ENCODE measurements around the gene CDK11B.
A peak's percentile ranks its signal among the peaks of the same experiment; 100 is the strongest.
"Not testable (repeated sequence)": the region's sequence is repeated elsewhere in the genome, so short reads cannot be mapped to it uniquely, and the experiment has no call there.

The CDK11B gene

DNA sequence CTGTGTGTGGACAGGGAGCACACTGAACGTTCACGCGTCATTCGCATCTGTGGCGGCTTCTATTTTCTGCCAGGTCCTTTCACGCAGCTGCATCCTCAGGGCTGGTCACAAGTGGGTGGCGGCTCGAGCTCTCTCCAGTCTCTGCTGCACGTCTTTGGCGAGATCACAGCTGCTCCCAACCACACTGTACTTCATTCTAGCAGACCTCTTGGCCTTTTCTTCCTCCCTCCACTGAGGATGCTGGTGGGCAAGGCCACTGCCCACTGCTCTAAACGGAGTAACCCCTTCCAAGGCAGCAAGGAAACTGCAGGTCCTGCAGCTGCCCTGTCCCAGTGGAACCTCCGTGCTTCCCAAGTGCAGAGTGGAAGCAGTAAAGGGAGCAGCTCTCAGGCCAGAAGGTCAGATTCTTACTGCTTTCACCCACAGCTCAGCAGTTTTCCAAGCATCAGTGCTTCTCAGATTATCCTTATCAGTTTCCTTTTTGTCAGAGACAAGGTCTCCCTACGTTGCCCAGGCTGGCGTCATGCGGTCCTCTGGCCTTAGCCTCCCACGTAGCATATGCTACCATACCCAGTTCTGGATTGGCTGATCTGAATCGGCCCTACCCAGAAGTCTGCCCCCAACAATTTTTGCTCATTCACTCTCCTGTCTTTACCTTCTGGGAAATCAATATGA, 11.1 kb downstream of the CDK11B start:
- not testable (repeated sequence) for DNase-seq

DNA sequence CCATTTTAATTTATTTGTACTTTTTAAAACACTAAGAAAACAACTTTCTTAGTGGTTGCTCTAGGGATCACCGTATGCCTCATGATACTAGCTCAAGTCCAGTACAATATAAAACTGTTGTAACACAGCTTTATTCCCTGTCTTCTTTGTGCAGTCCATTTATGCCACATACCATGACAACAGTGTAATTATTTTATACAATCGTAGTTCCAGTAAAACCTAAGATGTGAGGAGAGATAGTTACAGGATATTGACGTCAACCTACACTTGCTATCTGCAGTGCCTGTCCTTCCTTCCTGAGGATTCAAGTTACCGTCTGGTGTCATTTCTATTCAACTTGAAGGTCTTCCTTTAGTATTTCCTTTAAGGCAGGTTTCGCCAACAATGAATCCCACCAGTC, 12.5 kb downstream of the CDK11B start:
- DNase-seq = not testable (repeated sequence)

- not testable (repeated sequence) for DNase-seq
Observed at GRCh38 chr1:1640711-1641461, 17.9 kb downstream of the CDK11B start.

GRCh38 chr1:1640081-1640480, 18.7 kb downstream of the CDK11B start:
- DNase-seq = not testable (repeated sequence)

- DNase-seq = not testable (repeated sequence)
Observed at GRCh38 chr1:1639368-1639767, 19.4 kb downstream of the CDK11B start.

- DNase-seq = not testable (repeated sequence)
Observed at GRCh38 chr1:1638528-1638927, 20.3 kb downstream of the CDK11B start.

DNA sequence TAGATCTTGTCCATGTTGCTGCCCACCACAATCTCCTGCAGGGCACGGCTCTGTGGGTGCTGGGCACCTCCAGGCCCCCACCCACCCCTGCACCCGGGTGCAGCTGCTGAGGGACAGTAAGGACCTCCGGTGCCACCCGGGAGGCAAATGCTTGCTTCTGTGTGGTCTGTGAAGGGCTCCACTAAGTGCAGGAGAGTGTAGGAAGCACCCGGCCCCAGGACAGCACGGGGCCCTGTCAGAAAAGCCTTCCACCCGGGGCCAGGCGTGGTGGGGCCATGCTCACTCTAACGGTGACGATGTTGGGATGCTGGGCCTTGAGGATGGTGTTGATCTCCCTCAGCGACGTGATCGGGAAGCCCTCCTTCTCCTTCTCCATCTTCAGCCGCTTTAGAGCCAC, 21.3 kb downstream of the CDK11B start:
- DNase-seq = not testable (repeated sequence)

DNA sequence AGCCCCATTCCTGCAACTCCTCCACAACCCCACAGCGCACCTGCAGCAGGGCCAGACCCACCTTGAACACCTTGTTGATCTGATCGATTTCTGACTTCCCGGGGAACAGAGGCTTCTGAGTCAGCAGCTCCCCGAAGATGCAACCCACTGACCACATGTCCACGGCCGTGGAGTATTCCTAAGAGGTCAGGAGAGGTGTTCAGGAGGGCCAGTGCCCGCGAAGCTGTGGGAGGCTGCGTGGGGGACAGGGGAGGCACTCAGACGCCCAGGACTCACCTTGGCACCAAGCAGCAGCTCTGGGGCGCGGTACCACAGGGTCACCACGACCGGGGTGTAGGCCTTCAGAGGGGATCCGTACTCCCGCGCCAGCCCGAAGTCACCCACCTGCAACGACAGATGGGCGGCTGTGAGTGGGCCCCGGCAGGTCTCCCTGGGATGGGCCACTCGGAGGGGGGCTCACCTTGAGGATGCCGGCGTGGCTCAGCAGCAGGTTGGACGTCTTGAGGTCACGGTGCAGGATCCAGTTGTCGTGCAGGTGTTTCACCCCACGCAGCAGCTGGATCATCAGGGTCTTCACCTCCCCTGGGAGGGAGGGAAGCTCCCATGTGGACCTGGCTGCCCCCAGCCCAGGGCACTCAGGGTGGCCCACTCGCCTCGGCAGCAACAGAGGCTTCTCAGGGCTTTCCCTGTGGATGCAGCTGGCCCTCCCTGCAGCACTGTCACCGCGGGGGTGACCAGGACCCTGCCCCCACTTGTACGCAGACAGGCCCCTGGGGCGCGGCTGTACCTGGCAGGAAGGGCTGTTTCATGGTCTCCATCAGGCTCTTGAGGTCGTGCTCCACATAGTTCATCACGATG, 22.0 kb downstream of the CDK11B start:
- not testable (repeated sequence) for DNase-seq

DNA sequence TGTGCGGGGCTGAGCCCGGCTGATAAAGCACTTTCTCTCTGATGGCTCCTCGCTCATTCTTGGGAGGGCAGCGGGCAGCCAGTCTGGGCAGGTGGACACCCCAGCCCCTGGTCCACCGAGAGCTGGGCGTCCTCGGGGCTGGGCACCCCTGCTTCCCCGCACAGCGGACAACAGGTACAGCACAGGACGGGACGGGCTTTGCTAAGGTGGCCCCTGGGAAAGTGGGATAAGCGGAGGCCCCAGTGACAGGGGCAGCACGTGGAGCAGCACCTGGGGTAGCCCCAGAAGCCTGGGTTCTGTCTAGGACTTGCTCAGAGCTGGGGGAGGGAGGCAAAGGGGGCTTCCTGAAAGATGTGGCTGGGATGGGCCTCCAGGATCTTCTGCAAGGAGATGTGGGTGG, 24.2 kb downstream of the CDK11B start:
- not testable (repeated sequence) for DNase-seq

- not testable (repeated sequence) for DNase-seq
Observed at GRCh38 chr1:1633409-1633808, 25.4 kb downstream of the CDK11B start.

- DNase-seq = no peak
Observed at GRCh38 chr1:1631782-1632420, 26.9 kb downstream of the CDK11B start, which contains the start of gene MMP23B. MMP23B (plus strand) TSS chr1:1632173; CDS start chr1:1632219, 46 bp downstream.

DNA sequence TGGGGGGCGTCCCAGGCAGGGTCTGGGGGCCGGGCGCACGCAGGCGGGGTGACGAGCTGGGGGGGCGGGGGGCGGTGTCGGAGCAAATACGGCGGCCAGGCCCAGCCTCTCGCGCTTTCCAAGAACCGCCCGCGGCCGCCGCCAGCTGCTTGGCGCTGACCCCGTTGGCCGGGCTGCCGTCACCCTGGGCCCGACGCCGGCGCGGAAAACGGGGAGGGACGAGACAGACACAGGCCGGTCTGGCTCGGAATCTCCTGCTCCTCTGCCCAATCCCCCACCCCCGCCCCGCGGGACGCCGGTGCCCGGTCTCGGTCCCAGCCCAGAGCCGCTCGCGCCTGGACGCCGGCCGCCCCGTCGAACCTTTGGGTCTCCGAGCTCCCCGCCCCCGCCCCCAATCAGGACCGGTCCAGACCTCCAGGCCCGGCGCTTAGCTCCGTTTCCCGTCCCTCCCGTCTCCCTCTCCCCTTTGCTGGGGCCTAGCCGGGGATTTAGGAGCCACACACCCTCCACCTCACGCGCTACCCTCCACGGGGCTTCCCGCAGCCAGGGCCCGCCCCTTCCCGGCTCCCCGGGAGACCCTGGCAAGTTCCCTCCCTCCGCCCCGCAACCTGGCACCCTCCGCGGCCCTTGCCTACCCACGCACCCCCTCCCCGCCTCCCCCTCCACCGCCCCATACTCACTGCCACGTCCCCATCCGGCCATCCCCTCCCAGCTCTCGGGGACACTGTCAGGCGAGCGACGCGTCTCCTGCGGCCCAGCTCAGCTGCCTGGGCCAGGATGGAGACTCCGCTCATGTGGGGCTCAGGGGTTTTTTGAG, 27.6 kb downstream of the CDK11B start:
- DNase-seq = peak; percentile 29

DNA sequence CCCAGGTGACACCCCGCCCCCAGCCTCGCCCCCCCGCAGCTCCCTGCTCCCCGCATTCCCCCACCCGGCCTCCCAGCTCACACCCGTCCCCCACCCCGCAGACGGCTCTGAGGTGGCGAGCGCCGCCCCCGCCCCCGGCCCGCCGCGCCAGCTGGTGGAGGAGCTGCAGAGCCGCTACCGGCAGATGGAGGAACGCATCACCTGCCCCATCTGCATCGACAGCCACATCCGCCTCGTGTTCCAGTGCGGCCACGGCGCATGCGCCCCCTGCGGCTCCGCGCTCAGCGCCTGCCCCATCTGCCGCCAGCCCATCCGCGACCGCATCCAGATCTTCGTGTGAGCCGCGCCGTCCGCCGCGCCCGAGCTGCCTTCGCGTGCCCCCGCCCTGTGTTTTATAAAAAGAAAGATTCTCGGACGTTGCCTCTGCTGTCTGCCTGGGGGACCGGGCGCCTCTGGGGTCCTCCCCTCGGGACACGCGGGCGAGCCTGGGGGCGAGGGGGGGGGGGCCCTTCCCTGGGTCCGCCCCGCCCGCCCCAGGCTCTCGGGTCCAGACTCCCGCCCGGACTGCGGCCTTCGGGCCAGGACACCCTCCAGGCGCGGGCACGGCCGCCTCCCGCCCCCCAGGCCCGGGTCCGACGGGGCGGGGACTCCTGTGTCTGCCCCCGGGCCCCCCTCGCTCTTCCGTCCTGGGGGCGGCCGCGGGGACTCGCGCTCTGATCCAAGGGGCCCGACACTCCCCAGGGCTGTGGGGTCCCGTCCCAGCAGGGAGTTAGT, 28.4 kb downstream of the CDK11B start:
- peak; percentile 84 for DNase-seq

GRCh38 chr1:1629430-1630190, 29.2 kb downstream of the CDK11B start:
- DNase-seq = peak; percentile 79

GRCh38 chr1:1628754-1629429, 29.9 kb downstream of the CDK11B start:
- peak; percentile 25 for DNase-seq

DNA sequence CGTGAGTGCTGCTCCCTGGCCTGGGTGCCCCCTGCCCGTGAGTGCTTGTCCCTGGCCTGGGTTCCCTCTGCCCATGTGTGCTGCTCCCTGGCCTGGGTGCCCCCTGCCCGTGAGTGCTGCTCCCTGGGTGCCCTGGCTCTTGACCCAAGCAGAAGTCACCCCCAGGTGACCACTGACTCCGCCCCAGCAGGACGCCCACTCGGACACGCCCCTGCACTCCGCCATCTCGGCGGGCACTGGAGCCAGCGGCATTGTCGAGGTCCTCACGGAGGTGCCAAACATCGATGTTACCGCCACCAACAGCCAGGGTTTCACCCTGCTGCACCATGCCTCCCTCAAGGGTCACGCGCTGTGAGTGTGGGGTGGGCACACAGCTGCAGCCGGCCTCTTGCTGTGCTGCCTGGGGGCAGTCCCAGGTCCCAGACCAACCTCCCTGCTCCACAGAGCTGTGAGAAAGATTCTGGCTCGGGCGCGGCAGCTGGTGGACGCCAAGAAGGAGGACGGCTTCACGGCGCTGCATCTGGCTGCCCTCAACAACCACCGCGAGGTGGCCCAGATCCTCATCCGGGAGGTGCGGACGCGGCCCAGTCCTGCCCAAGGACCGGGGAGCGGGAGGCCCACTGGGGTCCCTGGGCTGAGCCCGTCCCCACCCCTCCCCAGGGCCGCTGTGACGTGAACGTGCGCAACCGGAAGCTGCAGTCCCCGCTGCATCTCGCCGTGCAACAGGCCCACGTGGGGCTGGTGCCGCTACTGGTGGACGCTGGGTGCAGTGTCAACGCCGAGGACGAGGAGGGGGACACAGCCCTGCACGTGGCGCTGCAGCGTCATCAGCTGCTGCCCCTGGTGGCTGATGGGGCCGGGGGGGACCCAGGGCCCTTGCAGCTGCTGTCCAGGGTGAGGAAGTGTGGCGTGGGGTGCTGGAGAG, 30.7 kb downstream of the CDK11B start:
- no peak for DNase-seq

- no peak for DNase-seq
Observed at GRCh38 chr1:1627261-1627828, 31.5 kb downstream of the CDK11B start.
